Measurements from ENCODE around the gene STK32B.

DNA sequence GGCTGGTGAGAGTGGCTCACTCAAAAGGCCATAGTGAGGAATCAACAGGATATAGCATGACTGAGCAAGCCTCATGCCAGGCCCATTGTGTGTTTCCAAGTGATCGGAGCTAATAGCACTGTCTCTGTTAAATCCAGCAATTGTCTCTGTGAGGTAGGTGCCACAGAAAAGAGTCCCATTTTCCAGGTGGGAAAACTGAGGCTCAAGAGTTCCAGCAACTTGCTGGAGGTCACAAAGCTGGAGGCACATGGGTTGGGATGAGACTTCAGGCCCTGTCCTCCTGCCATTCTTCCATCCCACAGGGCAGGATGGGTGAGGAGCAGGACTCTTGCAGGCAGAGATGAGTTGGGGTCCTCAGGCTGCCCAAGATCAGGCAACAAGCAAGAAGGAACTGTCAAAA, 30.9 kb upstream of the STK32B start:
- TF ChIP-seq BCL11A (IDR thresholded peaks at IDR 0.05; ENCODE audit: low read depth in 2 of 2, low read length in 2 of 2) (no peak), EP300 (IDR thresholded peaks at IDR 0.05; ENCODE audit: borderline replicate concordance in 1 of 2, low read depth in 2 of 2, low read length in 2 of 2) (no peak), POLR2A (IDR thresholded peaks at IDR 0.05; ENCODE audit: control extremely low read depth in 1 of 2, low read depth in 2 of 2, low read length in 2 of 2) (no peak), JUN (IDR thresholded peaks at IDR 0.05; ENCODE audit: low read depth, low read length) (no peak), ZNF274 (IDR thresholded peaks at IDR 0.05; ENCODE audit: borderline replicate concordance, extremely low read depth, low read length) (no peak), SP2 (IDR thresholded peaks at IDR 0.05; ENCODE audit: low read length) (no peak), EZH2 (IDR thresholded peaks at IDR 0.05; ENCODE audit: low read depth, low read length, severe bottlenecking) (no peak), CEBPB (IDR thresholded peaks at IDR 0.05; ENCODE audit: low read depth, low read length) (no peak), RXRA (IDR thresholded peaks at IDR 0.05; ENCODE audit: insufficient read depth, low read depth, low read length) (no peak)
- TF ChIP-seq, protein P1, sequence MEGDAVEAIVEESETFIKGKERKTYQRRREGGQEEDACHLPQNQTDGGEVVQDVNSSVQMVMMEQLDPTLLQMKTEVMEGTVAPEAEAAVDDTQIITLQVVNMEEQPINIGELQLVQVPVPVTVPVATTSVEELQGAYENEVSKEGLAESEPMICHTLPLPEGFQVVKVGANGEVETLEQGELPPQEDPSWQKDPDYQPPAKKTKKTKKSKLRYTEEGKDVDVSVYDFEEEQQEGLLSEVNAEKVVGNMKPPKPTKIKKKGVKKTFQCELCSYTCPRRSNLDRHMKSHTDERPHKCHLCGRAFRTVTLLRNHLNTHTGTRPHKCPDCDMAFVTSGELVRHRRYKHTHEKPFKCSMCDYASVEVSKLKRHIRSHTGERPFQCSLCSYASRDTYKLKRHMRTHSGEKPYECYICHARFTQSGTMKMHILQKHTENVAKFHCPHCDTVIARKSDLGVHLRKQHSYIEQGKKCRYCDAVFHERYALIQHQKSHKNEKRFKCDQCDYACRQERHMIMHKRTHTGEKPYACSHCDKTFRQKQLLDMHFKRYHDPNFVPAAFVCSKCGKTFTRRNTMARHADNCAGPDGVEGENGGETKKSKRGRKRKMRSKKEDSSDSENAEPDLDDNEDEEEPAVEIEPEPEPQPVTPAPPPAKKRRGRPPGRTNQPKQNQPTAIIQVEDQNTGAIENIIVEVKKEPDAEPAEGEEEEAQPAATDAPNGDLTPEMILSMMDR (IDR thresholded peaks at IDR 0.05; ENCODE audit: control extremely low read depth in 1 of 3, insufficient read depth in 1 of 3, low read depth in 1 of 3, low read length in 3 of 3), result no peak

All from H1 (cell line).